GM18499 (cell line): ENCODE measurements around the gene GLYATL3.
A peak's percentile ranks its signal among the peaks of the same experiment; 100 is the strongest.
"Not testable (repeated sequence)": the region's sequence is repeated elsewhere in the genome, so short reads cannot be mapped to it uniquely, and the experiment has no call there.

ENCODE experiments used
- ATAC-seq: cut with Tn5 transposase; IDR thresholded peaks from one replicate; pipeline ENCODE4 v1.9.1; 2021; ENCODE audit warnings: moderate number of reproducible peaks; ENCODE audit not compliant: insufficient read depth, unreplicated experiment

Gene GLYATL3

DNA sequence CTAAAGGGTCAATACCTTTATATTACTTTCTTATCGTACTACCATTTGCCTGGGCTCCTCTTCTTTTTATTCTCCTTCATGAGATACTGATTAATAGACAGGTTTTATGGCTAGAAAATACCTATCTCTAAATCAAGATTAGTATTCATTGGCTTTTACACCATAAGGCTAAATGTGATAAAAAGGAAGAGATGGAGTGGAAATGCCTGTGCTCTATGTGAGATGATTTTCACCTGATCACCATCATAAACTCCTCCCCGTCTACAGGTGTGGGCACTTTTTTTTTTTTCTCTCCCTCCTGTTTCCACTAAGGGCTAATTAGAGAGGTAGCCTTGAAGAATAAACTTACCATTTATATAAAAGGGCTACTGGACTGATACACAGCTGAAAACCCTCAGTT is at the start of gene GLYATL3:
Gene GLYATL3, plus strand, starts transcription at position 301 of the 400 bp plus-strand sequence. CDS start 12,068 bp downstream, outside the sequence.
- ATAC-seq: no peak

DNA sequence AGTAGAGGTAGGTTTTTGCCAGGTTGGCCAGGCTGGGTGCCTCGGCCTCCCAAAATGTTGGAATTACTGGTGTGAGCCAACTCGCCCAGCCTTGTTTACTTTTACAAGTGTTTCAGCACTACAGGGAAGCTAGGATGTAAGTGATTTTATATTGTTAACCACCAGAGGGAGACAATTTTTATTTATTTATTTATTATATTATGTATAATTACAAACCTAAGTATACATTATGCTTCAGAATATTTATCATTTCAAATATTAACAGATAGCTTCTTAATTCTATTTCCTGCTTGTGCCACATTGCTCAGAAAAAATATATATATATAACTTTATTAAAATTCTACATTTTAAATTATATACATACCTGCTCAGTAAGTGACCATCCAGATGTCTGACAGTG is 46.5 kb upstream of the GLYATL3 start:
- no peak for ATAC-seq

DNA sequence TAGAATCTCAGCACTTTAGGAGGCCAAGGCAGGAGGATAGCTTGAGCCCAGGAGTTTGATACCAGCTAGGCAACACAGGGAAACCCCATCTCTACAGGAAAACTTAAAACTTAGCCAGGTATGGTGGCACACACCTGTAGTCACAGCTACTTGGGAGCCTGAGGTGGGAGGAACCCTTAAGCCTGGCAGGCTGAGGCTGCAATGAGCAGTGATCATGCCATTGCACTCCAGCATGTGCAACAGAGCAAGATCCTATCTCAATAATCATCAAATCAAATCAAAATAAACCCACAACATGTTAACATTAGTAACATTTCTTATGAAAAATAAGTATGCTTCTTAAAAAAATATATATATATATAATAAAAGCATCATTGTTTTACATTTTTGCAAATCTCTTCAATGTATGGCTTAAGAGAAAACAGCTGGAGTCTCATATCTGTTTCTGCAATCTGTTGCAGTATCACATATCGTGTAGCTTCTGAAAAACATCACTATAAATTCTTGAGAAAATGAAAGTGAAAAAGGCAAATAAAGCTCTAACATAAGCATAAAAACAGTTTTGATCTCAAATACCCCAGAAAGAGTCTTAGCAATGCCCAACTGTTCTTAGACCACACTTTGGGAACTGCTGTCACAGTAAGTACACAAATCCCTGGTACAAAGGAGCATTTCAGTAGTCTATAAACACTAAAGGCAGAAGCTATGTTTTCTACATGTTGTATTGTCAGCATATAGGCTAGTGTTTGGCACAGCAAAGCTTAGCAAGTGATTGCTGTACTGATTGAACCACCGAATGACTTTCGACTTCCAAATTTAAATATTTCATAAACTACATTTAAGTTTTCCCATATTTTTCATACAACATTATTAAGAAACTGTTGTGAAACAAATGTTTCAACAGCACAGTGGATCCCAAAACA is 44.7 kb upstream of the GLYATL3 start:
- peak; percentile 69 for ATAC-seq

DNA sequence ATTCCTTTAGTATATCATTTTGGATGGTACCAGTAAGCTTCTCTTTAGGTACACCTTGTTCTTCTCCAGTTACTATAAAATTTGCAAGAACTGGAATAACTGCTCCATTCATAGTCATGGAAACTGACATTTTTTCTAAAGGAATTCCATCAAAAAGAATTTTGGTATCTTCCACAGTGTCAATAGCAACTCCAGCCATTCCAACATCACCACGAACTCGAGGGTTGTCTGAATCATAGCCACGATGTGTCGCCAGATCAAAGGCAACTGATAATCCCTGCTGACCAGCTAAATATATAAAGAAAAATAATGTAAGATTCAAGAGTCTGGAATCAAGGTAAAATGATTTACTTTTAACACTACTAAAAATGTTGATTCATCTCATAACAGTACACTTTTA is 42.0 kb upstream of the GLYATL3 start:
- ATAC-seq: no peak

DNA sequence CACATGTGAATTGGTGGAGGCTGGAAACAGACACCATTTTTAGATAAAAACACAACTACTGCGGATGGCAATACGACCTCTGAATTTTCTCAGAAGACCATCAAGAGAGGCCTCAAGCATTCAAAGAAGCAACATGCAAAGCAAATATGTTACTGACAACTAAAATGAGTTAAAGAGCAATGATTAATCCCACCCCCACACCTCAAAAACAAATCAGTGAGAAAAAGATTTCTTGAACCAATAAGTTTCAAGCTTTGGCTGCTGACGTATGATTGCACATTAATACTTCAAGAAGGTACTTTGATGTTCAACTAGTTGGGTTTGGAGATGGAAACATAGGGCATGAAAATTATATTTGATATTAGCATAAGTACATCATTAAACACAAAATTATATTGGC is 37.7 kb upstream of the GLYATL3 start:
- no peak for ATAC-seq

DNA sequence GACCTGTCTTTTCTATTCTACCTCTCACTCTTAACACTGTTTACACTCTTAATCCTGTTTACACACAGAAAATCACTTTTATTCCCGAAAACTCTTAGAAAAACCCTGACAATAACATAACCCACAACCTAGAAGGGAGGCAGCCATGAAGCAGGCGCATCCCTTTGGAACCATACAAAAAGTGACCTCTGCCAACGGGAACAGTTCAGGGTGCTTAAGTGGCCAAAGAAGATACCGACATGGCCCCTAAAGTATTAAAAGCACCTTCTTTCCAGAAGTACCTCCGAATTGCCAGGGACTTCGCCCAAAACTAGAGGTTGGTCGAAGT is 37.2 kb upstream of the GLYATL3 start:
- ATAC-seq: no peak

DNA sequence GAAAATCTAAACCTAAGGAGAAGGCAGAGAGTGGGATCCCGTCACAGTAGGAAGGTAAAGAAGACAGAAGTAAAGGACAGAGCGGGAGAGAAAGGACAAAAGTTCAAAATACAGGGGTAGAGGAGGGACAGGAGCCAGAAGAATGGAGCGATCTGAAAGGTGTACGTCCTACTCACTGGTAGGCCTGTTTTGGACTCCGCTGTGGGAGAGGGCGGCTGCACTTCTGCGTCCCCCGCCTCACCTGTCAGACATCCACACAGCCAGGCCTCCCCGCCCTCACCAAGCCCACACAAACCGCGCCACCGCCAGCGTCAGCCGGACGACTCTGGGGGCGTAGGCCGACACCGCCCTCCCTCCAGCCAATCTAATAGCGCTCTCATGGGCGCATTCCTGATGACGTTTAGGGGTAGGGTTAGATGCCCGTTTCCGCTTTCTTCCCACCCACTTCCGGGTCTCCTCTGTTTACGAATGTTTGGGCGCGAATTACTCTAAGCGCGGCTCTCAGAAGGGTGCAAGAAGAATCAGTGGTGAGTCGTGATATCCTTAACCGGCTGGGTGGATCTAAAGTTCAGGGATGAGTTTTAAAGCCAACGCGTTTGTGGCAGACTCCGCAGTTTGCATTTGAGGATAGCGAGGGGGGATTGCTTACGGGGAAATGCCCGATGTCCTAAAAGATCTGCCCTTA is 36.7 kb upstream of the GLYATL3 start, which contains the start of the genes CENPQ and MMUT:
Gene CENPQ, plus strand, starts transcription at position 444 of the 685 bp plus-strand sequence. CDS start 6,807 bp downstream, outside the sequence.
Gene MMUT, minus strand, starts transcription at position 327 of the 685 bp plus-strand sequence. CDS start 3,787 bp downstream, outside the sequence.
- peak; percentile 95 for ATAC-seq

DNA sequence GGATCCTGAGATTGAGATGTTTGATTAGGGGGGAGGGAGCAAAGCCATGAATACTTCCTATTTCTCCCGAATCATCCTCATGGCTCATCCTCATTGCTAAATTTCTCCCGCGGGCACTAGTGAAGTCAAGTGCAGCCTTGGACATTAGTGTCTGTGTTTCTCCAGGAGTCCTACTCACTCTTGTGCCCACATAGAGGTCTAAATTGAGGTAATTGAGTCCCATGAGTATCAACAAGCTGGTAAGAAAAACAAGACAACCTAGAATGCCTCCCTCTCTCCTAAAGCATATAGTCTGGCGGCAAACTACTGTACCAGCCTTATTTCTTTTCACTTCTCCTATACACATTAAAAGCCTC is 36.1 kb upstream of the GLYATL3 start:
- no peak for ATAC-seq

DNA sequence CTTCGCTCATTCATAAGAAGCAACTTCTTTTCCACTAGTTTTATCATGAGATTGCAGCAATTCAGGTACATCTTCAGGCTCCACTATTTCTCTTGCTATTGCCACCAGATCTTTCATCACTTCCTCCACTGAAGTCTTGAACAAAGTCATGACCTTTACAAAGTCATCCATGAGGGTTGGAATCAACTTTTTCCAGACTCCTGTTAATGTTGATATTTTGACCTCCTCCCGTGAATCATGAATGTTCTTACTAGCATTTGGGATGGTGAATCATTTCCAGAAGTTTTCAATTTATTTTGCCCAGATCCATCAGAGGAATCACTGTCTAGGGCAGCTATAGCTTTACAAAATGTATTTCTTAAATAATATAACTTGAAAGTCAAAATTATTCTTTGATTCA is 35.0 kb upstream of the GLYATL3 start:
- ATAC-seq: no peak

DNA sequence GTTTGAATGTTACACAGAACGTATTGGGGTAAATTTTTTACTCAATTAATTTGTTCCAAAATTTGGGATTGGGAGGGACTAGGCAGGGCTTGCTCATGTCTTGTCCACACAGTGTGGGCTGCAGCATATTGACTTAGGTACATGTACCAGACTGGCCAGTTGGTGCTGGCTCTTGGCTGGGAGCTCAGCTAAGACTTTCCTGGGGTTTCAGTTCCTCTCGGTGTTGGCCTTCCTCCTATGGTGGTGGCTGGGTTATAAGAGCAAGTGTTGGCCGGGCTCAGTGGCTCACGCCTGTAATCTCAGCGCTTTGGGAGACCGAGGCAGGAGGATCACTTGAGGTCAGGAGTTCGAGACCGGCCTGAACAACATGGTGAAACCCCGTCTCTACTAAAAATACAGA is 31.7 kb upstream of the GLYATL3 start:
- no peak for ATAC-seq

DNA sequence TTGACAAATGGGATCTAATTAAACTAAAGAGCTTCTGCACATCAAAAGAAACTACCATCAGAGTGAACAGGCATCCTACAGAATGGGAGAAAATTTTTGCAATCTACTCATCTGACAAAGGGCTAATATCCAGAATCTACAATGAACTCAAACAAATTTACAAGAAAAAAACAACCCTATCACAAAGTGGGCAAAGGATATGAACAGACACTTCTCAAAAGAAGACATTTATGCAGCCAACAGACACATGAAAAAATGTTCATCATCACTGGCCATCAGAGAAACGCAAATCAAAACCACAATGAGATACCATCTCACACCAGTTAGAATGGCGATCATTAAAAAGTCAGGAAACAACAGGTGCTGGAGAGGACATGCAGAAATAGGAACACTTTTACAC is 23.2 kb upstream of the GLYATL3 start:
- ATAC-seq: not testable (repeated sequence)

DNA sequence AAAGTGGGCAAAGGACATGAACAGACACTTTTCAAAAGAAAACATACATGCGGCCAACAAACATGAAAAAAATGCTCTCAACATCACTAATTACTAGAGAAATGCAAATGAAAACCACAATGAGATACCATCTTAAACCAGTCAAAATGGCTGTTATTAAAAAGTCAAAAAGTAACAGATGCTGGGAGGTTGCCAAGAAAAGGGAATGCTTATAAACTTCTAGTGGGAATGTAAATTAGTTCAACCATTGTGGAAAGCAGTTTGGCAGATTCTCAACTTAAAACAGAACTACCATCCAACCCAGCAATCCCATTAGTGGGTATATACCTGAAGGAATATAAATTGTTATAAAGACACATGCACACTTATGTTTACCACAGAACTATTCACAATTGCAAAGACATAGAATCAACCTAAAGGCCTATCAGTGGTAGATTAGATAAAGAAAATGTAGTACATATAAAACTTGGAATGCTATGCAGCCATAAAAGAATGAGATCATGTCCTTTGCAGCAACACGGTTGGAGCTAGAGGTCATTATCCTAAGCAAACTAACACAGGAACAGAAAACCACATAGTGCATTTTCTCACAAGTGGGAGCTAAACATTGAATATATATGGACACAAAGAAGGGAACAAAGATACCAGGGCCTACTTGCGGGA is 20.3 kb upstream of the GLYATL3 start:
- ATAC-seq: no peak

DNA sequence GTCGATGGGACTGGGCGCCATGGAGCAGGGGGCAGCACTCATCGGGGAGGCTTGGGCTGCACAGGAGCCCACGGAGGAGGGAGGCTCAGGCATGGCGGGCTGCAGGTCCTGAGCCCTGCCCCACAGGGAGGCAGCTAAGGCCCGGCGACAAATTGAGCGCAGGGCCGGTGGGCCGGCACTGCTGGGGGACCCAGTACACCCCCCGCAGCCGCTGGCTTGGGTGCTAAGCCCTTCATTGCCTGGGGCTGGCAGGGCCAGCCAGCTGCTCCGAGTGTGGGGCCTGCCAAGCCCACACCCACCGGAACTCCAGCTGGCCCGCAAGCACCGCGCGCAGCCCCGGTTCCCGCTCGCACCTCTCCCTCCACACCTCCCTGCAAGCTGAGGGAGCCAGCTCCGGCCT is 17.9 kb upstream of the GLYATL3 start:
- ATAC-seq: not testable (repeated sequence)

DNA sequence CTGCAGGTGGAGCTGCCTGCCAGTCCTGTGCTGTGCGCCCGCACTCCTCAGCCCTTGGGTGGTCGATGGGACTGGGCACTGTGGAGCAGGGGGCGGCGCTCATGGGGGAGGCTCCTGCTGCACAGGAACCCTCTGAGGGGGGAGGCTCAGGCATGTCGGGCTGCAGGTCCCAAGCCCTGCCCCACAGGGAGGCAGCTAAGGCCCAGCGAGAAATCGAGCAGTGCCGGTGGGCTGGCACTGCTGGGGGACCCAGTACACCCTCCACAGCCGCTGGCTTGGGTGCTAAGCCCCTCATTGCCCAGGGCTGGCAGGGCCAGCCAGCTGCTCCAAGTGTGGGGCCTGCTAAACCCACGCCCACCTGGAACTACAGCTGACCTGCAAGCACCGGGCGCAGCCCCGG is 16.3 kb upstream of the GLYATL3 start:
- ATAC-seq: not testable (repeated sequence)

DNA sequence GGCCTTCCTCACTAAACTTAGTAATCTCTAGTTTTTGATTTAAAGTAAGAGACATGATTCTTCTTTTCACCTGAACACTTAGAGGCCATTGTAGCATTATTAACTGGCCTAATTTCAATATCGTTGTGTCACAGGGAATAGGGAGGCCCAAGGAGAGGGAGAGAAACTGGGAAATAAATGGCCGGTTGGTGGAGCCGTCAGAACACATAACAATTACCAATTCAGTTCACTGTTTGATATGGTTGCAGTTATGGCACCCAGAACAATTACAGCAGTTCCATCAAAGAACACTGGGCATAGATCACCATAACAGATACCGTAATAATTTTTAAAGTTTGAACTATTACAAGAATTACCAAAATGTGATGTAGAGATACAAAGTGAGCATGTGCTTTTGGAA is 9.1 kb upstream of the GLYATL3 start:
- no peak for ATAC-seq

DNA sequence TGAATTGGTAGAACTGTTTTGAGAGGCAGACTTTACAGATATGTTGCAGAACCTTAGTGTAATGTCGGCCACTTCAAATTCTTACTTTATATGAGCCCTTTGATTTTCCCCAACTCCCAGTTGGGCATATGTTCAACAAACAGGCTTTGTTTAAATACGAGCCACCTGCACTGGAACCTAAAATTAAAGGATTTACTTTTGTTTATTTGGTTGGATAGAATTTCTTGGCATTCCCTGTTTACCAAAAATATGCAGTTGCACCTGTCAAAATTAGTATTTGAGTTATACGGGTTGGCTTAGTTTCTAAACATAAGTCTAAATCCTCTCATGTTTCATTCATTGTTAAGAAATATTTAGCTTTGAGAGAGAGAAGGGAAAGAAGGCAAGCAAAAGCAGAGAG is 2.4 kb upstream of the GLYATL3 start:
- no peak for ATAC-seq

DNA sequence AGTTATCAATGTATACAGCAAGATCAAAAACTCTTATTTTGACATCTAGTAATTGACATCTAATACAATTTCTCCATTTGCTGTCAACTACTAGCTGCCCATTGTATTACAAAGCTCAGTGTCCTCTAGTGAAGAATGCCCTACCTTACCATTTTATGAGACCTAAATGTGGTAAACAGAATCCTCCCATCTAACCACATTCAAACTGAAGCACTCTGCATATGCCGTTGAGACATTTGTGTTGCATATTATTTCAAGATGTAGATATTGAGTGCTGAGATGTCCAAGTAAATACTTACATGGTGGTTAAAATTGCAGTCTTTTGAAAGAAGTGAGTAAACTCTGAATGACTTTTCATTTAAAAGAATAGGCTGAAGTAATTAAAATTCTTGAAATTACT is 597 bp upstream of the GLYATL3 start:
- ATAC-seq: no peak

DNA sequence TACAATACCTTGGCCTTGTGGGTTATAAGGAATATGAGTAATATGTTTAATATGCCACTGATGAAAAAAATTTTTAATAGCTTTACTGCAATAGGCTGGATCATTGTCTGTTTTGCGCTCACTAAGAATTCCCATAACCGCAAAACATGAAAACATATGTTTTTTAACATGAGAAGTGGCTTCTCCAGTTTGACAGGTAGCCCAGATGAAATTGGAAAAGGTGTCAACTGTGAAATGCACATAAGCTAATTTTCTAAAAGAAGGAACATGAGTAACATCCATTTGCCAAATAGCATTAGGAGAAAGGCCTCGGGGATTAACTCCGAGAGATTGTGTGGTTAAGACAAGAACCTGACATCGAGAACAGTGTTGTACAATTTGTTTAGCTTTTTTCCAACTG is 4.9 kb downstream of the GLYATL3 start:
- no peak for ATAC-seq

DNA sequence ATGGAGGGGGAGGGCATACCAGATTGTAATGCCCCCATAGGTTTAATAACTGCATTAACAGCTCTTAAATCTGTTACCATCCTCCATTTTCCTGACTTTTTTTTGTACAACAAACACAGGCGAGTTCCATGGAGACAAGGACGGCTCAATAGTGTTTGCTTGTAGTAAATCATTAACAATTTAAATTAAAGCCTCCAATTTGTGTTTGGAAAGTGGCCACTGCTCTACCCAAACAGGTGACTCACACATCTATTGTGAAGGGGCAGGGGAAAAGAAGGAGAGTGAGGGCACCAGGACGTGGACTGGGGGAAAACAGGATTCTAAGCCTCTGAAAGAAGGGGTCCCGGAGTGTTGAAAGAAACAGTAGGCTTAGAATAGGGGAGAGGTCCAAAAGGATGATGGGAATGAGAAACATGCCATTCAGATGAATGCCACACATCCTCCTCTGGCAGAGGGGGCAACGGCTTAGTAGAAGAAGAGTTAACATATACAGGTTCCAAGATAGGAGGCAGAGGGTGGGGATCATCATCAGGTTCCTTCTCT is 6.9 kb downstream of the GLYATL3 start:
- ATAC-seq: no peak

DNA sequence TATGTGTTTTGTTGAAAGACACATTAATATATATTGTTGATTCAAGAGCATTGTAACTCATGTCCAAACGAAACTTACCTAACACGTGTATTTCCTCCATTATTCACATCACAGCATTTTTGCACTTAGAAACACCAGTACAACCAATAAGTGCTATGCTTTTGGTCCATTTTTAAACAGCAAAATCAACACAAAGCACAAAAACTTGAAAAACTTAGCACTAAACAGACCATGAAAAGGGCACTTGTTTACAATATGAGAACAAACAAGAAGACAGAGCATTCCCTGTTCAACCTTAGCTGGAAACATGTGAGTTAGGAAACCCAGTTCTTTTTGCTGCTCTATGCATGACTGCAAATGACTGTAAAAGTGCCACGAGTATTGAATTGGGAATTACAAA is 9.6 kb downstream of the GLYATL3 start:
- ATAC-seq: no peak
